Head of caudate nucleus (tissue), 42 donors: ENCODE measurements around the gene PNPLA8.
"Not testable (repeated sequence)": the region's sequence is repeated elsewhere in the genome, so short reads cannot be mapped to it uniquely, and the experiment has no call there.

Experiments
- DNase-seq, 42 donors: peaks; one replicate each; pipeline versions ENCODE4 v3.0.0 to v3.0.0-alpha.2; 2020 to 2021; ENCODE audit warnings: mixed read lengths in 7 of 42
- intact Hi-C: fragments of 100-400 bp; cut with DNase I; formaldehyde crosslinking; loops from one replicate; pipeline ENCODE4 v1.15.0; 2022

Gene PNPLA8

GRCh38 chr7:108535257-108535656 is 9.3 kb upstream of the PNPLA8 start:
- DNase-seq: no peak
- intact Hi-C loops: no loop called here

GRCh38 chr7:108533712-108534111 is 7.8 kb upstream of the PNPLA8 start:
- no peak for DNase-seq
- intact Hi-C loops: no loop called here

GRCh38 chr7:108529341-108529740 is 3.4 kb upstream of the PNPLA8 start:
- no peak for DNase-seq
- intact Hi-C loops: no loop called here

- DNase-seq: no peak
- intact Hi-C loops: no loop called here
Measured at GRCh38 chr7:108528183-108528712, 2.3 kb upstream of the PNPLA8 start.

GRCh38 chr7:108526768-108527017 is 758 bp upstream of the PNPLA8 start:
- intact Hi-C loops: loop anchor here (2.0 kb wide), 1 partner anchor 42 kb away; the partner anchor contains the start of genes DNAJB9 and THAP5
- DNase-seq: no peak

GRCh38 chr7:108525327-108525984 is 479 bp downstream of the PNPLA8 start:
- intact Hi-C loops: no loop called here
- DNase-seq: peak in 4 of 42 donors; percentile 71 to 88 (median 86)

- intact Hi-C loops: no loop called here
- DNase-seq: no peak
Measured at GRCh38 chr7:108522780-108523179, 3.2 kb downstream of the PNPLA8 start.

DNA sequence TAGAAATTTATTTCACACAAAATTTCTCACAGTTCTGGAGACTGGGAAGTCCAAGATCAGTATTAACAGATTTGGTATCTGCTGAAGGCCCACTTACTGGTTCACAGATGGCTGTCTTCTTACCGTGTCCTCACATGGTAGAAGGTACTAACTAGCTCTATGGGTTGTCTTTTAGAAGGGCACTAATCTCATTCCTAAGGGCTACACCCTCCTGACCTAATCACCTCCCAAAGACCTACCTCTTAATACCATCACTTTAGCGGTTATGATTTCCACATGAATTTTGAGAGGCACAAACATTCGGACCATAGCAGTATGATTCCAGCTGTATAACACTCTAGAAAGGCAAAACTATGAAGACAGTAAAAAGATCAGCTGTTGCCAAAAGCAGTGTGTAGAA is 8.0 kb downstream of the PNPLA8 start:
- intact Hi-C loops: no loop called here
- DNase-seq: no peak

GRCh38 chr7:108515630-108516029 is 10.3 kb downstream of the PNPLA8 start:
- DNase-seq: no peak
- intact Hi-C loops: no loop called here

DNA sequence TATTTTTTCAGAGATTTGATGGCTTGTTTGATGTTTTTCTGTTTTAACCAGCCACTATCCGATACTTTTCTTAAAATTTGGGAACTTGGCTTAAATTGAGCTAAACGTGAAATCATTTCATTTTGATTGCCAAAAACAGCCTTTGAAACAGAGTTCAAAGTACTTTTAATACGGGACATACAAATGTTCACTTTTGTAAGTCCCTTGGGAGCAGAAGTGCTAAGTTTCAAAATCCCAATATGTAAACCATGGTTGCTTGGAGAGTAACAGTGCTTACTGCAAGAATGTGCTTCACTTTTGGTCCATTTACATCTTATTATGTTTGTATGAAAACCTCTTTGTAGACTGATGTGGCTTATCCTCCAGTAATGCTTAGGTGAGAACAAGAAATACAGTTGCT is 10.9 kb downstream of the PNPLA8 start:
- no peak for DNase-seq
- intact Hi-C loops: no loop called here

DNA sequence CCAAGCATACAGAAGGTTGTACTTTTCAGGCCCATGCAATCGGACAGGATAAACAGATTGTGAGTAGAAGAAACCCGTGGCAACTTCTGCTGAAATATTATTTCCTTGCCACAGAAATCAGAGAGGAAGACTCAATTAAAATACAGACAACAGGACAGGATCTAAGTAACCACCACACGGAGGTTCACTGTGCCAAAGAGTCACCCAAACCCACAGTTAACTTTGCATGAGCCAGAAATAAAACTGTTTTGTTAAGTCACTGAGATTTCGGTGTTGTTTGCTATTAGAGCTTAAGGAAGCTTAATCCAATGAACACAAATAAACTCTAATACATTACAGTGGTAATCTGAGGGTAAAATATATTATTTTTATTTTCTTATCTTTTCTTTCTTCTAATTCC is 14.0 kb downstream of the PNPLA8 start:
- intact Hi-C loops: no loop called here

DNA sequence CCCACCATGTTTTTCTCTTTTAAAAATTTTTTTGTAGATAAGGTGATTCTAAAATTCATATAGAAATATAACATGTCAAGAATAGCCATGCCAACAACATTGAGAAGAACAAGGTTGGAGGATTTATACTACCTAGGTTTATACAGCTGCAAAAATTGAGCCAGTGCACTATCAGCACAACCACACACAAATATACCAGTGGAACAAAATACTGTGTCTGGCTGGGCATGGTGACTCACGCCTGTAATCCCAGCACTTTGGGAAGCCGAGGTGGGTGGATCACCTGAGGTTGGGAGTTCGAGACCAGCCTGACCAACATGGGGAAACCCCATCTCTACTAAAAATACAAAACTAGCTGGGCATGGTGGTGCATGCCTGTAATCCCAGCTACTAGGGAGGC is 21.4 kb downstream of the PNPLA8 start:
- intact Hi-C loops, DNase-seq: not testable (repeated sequence)

More for the DNA sequence above, 14.0 kb downstream of the PNPLA8 start:
- no peak for DNase-seq

- DNase-seq: peak in 1 of 42 donors; percentile 42
- intact Hi-C loops: no loop called here
Measured at GRCh38 chr7:108503112-108504026, 22.6 kb downstream of the PNPLA8 start.

GRCh38 chr7:108499566-108499965 is 26.4 kb downstream of the PNPLA8 start:
- intact Hi-C loops: loop anchor here (5.0 kb wide), 1 partner anchor 317 kb away; no protein-coding TSS in a partner anchor
- DNase-seq: no peak

DNA sequence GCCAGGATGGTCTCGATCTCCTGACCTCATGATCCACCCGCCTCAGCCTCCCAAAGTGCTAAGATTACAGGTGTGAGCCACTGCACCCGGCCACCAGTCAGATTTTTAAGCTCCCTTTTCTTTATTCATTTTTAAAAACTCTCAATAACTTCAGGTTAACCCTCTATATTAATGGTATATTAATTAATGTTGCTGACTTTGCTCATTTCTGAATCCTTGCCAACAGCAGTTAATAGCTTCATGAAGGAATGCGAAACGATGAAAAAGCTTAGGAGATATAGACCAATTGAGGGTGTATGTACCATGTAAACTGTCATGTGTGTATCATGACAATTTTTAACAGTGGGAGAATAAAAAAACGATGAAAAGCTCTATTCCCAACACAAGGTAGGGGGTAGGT is 27.5 kb downstream of the PNPLA8 start:
- intact Hi-C loops: loop anchor here (5.0 kb wide), 1 partner anchor 316 kb away; no protein-coding TSS in a partner anchor
- no peak for DNase-seq

DNA sequence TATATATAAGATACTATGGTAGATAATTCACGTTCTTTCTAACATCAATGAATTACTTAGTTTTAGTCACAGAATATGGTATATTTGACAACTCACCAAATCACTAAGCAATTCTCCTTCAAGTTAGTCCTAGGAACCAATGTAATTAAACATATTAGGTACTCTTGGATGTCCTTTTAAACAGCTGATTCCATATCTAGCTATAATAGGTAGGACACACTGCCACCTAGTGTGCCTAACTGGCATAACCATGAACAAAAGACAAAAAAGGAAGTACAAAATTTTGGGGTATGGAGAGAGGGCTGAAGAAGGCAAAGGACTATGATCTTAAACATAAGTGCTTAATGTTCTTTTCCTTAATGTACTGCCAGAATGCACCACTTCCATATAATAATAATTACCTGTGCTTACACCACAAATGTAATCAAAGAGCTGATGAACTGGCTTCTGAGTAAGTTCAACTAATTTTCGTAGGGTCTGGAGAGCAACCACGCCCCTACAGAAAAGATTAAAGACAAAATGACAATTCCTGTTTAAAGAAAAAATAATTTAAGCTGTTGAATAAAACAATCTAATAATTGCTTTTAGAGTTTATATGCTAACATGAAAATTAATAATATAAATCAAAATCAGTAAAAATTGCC is 28.7 kb downstream of the PNPLA8 start:
- intact Hi-C loops: loop anchor here (5.0 kb wide), 1 partner anchor 315 kb away; no protein-coding TSS in a partner anchor
- peak in 29 of 42 donors; percentile 3 to 79 (median 41) for DNase-seq

- intact Hi-C loops: no loop called here
- no peak for DNase-seq
Measured at GRCh38 chr7:108492742-108493141, 33.2 kb downstream of the PNPLA8 start.

DNA sequence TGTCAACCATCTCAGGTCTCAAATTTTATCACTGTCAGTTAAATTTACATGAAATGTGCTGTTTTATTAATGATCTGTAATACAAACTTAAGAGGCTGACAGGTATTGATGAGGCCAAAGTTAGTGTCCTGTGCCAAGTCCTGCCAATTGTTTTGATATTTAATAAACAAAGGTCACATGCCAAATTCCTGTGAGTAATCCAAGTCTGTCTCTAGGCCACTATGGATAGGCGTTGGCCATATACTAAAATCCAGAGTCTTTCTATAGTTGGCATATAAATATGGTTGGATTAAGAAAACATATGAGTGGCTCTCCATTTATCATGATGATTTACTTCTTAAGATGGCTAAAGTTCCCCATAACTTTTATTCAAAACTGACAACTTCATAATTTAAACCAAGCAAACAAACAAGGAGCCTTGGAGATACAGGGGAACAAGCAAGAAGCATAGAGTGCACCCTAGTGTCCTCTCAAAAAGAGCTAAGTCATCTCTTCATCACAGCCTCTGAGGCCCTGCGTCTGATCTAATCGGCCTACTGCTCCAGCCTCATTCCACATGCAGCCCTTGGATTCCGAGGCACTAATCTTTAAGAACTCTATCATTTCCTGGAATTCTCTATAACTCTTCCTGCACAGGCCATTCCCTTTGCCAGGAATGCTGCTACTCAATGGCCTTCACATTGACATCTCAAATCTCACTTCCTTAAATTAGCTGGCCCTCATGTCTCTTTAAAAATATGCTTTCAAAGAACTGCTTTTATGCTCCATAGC is 37.0 kb downstream of the PNPLA8 start:
- intact Hi-C loops: no loop called here

DNA sequence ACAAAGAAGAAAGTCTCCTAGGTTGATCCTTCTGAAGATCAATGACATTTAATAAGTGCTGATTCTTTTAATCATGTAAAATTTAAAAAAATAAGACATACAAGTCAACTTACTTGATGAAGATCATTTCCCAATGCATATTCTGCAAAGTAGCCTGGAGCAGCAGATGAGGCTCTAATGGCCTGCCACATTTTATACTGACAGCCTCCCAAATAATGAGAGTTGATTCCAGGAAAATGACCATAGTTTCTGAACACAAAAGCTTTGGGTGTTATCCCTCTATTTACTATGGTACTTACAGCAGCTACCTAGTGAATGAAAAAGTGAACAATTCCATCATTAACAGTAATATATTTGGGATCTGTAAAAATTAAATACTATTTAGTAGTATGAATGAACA is 38.3 kb downstream of the PNPLA8 start:
- intact Hi-C loops: no loop called here
- DNase-seq: no peak

More for the DNA sequence above, 37.0 kb downstream of the PNPLA8 start:
- no peak for DNase-seq
